Measurements from ENCODE around the gene EVI5. TPM values are rescaled to one million over a fixed set of nuclear protein-coding genes. Genes with fewer than 3 reads are reported as not detected.
"Not testable (repeated sequence)": the region's sequence is repeated elsewhere in the genome, so short reads cannot be mapped to it uniquely, and the experiment has no call there.

The EVI5 gene
- total RNA-seq, 1 donor from 2014 or later = 52.6 TPM

GRCh38 chr1:92721886-92722285, 63.0 kb downstream of the EVI5 start:
- DNase-seq (ENCODE audit: extremely low spot score, unreplicated experiment) = no peak
- H3K36me3 Mint-ChIP-seq (ENCODE audit: unreplicated experiment) = peaks cover 15% of the 10 kb centered on the region
- H3K9me3 Mint-ChIP-seq (ENCODE audit: unreplicated experiment) = peaks cover 5% of the 10 kb centered on the region
- H3K27ac Mint-ChIP-seq (ENCODE audit: unreplicated experiment) = no peak overlapping the region
- no peaks in the 10 kb centered on the region for H3K27me3 Mint-ChIP-seq (ENCODE audit: unreplicated experiment)
- H3K4me1 Mint-ChIP-seq (ENCODE audit: unreplicated experiment) = no peaks in the 10 kb centered on the region
- H3K4me3 Mint-ChIP-seq (ENCODE audit: unreplicated experiment) = no peak overlapping the region
- TF ChIP-seq, protein P1, sequence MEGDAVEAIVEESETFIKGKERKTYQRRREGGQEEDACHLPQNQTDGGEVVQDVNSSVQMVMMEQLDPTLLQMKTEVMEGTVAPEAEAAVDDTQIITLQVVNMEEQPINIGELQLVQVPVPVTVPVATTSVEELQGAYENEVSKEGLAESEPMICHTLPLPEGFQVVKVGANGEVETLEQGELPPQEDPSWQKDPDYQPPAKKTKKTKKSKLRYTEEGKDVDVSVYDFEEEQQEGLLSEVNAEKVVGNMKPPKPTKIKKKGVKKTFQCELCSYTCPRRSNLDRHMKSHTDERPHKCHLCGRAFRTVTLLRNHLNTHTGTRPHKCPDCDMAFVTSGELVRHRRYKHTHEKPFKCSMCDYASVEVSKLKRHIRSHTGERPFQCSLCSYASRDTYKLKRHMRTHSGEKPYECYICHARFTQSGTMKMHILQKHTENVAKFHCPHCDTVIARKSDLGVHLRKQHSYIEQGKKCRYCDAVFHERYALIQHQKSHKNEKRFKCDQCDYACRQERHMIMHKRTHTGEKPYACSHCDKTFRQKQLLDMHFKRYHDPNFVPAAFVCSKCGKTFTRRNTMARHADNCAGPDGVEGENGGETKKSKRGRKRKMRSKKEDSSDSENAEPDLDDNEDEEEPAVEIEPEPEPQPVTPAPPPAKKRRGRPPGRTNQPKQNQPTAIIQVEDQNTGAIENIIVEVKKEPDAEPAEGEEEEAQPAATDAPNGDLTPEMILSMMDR (IDR thresholded peaks at IDR 0.05) = no peak

- H3K27ac Mint-ChIP-seq (ENCODE audit: unreplicated experiment); H3K4me3 Mint-ChIP-seq (ENCODE audit: unreplicated experiment); H3K27me3 Mint-ChIP-seq (ENCODE audit: unreplicated experiment); H3K9me3 Mint-ChIP-seq (ENCODE audit: unreplicated experiment); H3K4me1 Mint-ChIP-seq (ENCODE audit: unreplicated experiment); DNase-seq (ENCODE audit: extremely low spot score, unreplicated experiment): not testable (repeated sequence)
- peaks cover 16% of the 10 kb centered on the region for H3K36me3 Mint-ChIP-seq (ENCODE audit: unreplicated experiment)
Measured at GRCh38 chr1:92721157-92721556, 63.8 kb downstream of the EVI5 start.

- DNase-seq (ENCODE audit: extremely low spot score, unreplicated experiment); H3K27ac Mint-ChIP-seq (ENCODE audit: unreplicated experiment): not testable (repeated sequence)
Measured at GRCh38 chr1:92715476-92715951, 69.4 kb downstream of the EVI5 start.

GRCh38 chr1:92713939-92714338, 71.0 kb downstream of the EVI5 start:
- Mint-ChIP-seq H3K36me3 (ENCODE audit: unreplicated experiment) (peaks cover 8% of the 10 kb centered on the region), H3K4me1 (ENCODE audit: unreplicated experiment) (peaks cover under 1% of the 10 kb centered on the region), H3K27me3 (ENCODE audit: unreplicated experiment) (no peaks in the 10 kb centered on the region), H3K4me3 (ENCODE audit: unreplicated experiment) (no peak overlapping the region), H3K27ac (ENCODE audit: unreplicated experiment) (no peak overlapping the region), H3K9me3 (ENCODE audit: unreplicated experiment) (peaks cover 5% of the 10 kb centered on the region)
- TF ChIP-seq, protein P1 (IDR thresholded peaks at IDR 0.05) = no peak
- no peak for DNase-seq (ENCODE audit: extremely low spot score, unreplicated experiment)

More at GRCh38 chr1:92715476-92715951, 69.4 kb downstream of the EVI5 start:
- H3K27me3 Mint-ChIP-seq (ENCODE audit: unreplicated experiment); H3K9me3 Mint-ChIP-seq (ENCODE audit: unreplicated experiment); H3K4me3 Mint-ChIP-seq (ENCODE audit: unreplicated experiment); H3K4me1 Mint-ChIP-seq (ENCODE audit: unreplicated experiment): not testable (repeated sequence)
- peaks cover 11% of the 10 kb centered on the region for H3K36me3 Mint-ChIP-seq (ENCODE audit: unreplicated experiment)

GRCh38 chr1:92711473-92712165, 73.3 kb downstream of the EVI5 start:
- TF ChIP-seq, protein P1 (IDR thresholded peaks at IDR 0.05) = no peak
- Mint-ChIP-seq H3K27me3 (ENCODE audit: unreplicated experiment) (no peaks in the 10 kb centered on the region), H3K27ac (ENCODE audit: unreplicated experiment) (no peak overlapping the region), H3K4me1 (ENCODE audit: unreplicated experiment) (peaks cover 9% of the 10 kb centered on the region), H3K36me3 (ENCODE audit: unreplicated experiment) (peaks cover 2% of the 10 kb centered on the region), H3K4me3 (ENCODE audit: unreplicated experiment) (no peak overlapping the region), H3K9me3 (ENCODE audit: unreplicated experiment) (no peaks in the 10 kb centered on the region)
- DNase-seq (ENCODE audit: extremely low spot score, unreplicated experiment) = no peak

- peaks cover 9% of the 10 kb centered on the region for H3K4me1 Mint-ChIP-seq (ENCODE audit: unreplicated experiment)
- H3K36me3 Mint-ChIP-seq (ENCODE audit: unreplicated experiment) = no peaks in the 10 kb centered on the region
- DNase-seq (ENCODE audit: extremely low spot score, unreplicated experiment) = no peak
- H3K9me3 Mint-ChIP-seq (ENCODE audit: unreplicated experiment) = no peaks in the 10 kb centered on the region
- TF ChIP-seq, protein P1 (IDR thresholded peaks at IDR 0.05) = no peak
- H3K27ac Mint-ChIP-seq (ENCODE audit: unreplicated experiment) = no peak overlapping the region
- no peak overlapping the region for H3K4me3 Mint-ChIP-seq (ENCODE audit: unreplicated experiment)
- no peaks in the 10 kb centered on the region for H3K27me3 Mint-ChIP-seq (ENCODE audit: unreplicated experiment)
Measured at GRCh38 chr1:92709738-92710137, 75.2 kb downstream of the EVI5 start.

Measured in osteocyte (in vitro differentiated cells).